SH-SY5Y (cell line): ENCODE data around the gene IL19.

ENCODE experiments used
- GATA2 ChIP-seq: IDR thresholded peaks from 2 replicates; pipeline ENCODE4 v1.6.1; 2011; ENCODE audit warnings: mild to moderate bottlenecking, low read depth, low read length
- GATA3 ChIP-seq: IDR thresholded peaks from 2 replicates; pipeline ENCODE4 v1.6.1; 2011; ENCODE audit warnings: low read depth, mild to moderate bottlenecking, low read length, moderate library complexity

GRCh38 chr1:206831650-206832049 is 61.1 kb downstream of the IL19 start:
- TF ChIP-seq GATA2 (no peak), GATA3 (no peak)
